Sciatic nerve (tissue), 2 donors: ENCODE results near the gene MUCL1. TPM values are rescaled to one million over a fixed set of nuclear protein-coding genes. Genes with fewer than 3 reads are reported as not detected.
A peak's percentile ranks its signal among the peaks of the same experiment; 100 is the strongest.
"Not testable (repeated sequence)": the region's sequence is repeated elsewhere in the genome, so short reads cannot be mapped to it uniquely, and the experiment has no call there.

Experiments used
- ATAC-seq: fragments of 200-7000 bp; cut with Tn5 transposase; one replicate; pipeline ENCODE4 v1.9.1; 2020; ENCODE audit warnings: mild to moderate bottlenecking, moderate library complexity
- DNase-seq: peaks from one replicate; pipeline ENCODE4 v3.0.0-alpha.2; 2020; ENCODE audit warnings: low spot score
- intact Hi-C: fragments of 100-400 bp; cut with DNase I; formaldehyde crosslinking; loops from one replicate; pipeline ENCODE4 v1.14.2; 2022
- total RNA-seq: library from RNA; stranded (reverse); fragmentation: NEBNext Ultra II Directional; extraction: Animal tissue kit (Norgen Biotek cat#: 25700); gene quantifications from one replicate; pipeline ENCODE4 v1.2.1, GENCODE V29; 2021
- donor health status: DM: no; HTN: no; CAD: no.
- donor health status: DM: no; HTN: no; CAD: no.

MUCL1 gene, protein sequence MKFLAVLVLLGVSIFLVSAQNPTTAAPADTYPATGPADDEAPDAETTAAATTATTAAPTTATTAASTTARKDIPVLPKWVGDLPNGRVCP
- not detected for total RNA-seq

DNA sequence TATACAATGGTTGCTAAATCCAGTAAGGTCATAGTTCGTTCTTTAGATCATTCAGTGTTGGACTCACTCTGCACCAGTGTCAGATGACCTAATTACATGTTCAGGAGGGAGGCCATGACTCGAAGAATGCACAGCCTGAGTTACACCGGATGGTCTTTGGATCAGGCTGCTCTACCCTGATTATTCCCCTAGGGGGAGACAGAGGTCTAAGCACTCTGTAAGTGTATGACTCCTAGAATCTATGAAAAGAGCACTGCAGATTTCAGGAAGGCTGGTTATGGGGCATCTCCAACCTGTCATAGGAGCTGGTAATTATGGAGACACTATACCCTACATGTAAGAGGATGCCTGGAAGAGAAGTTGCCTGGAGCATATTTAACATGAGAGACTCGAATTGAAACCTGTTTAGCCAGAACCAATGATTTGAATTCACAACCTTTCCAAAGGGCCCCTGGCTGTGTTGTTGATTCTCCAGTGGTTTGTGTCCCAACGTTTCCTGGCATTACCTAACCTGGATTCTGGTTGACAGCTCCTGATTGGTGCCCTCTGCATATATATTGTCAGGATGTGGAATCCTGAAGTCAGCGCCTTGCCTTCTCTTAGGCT lies at the start of gene MUCL1:
MUCL1 (plus strand) TSS at position 584 of the 606 bp plus-strand sequence. CDS start 67 bp downstream, outside the sequence.
- intact Hi-C loops, result no loop called here
- DNase-seq (peak; percentile 66), ATAC-seq (peak; percentile 78)

DNA sequence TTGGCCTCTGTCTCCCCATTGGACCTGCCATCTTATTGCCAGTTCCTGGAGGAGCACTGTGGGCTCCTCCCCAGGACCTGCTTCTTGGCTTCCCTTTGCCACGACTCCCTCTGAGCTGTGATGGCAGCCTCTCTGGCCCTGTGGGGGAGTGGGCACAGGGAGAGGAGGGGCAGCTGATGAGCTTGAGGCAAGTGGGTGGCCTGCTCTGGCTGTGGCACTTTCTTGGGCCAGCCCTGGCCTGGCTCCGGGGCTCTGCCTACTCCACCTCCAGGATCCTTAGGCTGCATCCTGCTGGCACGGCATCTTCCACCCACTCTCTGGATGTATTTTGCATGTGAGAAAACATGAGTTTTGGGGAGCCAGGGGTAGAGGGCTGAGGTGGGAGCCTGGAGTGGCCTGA lies 32.6 kb upstream of the MUCL1 start:
- DNase-seq (no peak), ATAC-seq (no peak)
- intact Hi-C loops, result no loop called here

DNA sequence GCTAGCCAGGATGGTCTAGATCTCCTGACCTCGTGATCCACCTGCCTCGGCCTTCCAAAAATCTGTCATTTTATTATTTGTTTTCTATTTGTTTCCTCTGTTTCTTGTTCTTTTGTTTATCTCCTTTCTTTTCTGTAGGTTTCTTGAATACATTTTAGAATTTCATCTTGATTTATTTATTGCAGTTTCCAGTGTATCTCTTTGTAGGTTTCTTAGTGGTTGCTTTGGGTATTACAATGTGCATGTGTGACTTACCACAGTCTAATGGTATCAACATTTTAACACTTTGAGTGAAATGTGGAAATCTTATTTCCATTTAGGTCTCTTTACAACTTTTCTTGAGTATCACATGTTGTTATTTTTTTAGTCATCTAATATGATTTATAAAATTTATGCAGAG lies 29.9 kb upstream of the MUCL1 start:
- ATAC-seq (no peak), DNase-seq (no peak)
- intact Hi-C loops, result no loop called here

DNA sequence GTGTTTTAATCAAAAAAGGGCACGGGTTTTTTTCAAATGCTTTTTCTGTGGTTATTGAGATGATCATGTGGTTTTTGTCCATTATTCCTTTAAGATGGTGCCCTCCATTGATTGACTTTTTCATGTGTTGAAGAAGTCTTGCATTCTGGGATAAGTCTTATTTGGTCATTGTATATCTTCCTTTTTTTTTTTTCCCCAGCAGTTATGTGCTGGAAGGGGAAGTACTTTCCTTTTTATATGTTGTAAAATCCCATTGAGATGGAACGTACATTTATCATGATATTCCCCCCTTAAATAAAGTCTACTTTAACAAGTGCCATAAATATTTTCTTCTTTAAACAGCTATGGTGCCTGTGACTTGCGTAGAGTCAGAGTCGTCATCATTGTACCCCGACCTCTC lies 24.8 kb upstream of the MUCL1 start:
- ATAC-seq, result no peak

DNA sequence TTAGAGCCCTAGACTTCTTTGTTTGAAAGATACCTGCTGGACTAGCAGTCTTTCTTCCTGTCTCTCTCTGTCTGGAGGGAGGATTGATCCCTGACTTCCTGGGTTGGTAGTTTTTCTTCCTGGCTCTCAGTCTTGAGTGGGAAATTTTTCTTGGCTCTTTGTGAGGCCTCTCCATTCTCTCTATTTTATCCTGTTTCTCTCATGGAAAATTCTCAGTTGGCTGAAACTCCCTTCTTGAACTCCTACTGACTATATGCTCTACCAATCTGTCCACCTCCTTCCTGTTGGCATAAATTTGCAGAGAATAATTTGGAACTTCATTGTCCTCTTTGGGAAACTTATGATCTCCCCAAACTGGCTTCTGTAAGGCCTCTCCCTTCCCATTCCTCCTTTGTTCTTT lies 24.1 kb upstream of the MUCL1 start:
- DNase-seq (no peak), ATAC-seq (no peak)
- intact Hi-C loops, result no loop called here

More for the DNA sequence above, 24.8 kb upstream of the MUCL1 start:
- intact Hi-C loops, result no loop called here
- DNase-seq, result no peak

DNA sequence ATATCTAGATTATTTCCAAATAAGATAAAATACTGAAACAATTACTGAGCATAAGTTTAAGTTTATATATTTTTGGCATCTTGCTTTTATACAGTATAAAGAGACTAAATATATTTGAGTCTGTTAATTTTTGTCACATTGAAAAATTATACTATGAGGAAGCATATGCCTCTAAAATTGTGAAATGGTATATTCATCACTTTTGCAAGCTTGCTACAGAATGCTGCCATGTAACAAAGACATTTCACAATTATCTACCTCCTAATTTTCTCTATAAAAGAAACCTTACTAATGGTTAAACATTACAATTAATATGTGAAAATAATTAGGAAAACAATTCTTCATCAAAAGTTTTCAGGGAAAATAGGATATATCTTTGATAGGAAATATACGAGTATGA lies 22.7 kb upstream of the MUCL1 start:
- DNase-seq (no peak), ATAC-seq (no peak)
- intact Hi-C loops, result no loop called here

DNA sequence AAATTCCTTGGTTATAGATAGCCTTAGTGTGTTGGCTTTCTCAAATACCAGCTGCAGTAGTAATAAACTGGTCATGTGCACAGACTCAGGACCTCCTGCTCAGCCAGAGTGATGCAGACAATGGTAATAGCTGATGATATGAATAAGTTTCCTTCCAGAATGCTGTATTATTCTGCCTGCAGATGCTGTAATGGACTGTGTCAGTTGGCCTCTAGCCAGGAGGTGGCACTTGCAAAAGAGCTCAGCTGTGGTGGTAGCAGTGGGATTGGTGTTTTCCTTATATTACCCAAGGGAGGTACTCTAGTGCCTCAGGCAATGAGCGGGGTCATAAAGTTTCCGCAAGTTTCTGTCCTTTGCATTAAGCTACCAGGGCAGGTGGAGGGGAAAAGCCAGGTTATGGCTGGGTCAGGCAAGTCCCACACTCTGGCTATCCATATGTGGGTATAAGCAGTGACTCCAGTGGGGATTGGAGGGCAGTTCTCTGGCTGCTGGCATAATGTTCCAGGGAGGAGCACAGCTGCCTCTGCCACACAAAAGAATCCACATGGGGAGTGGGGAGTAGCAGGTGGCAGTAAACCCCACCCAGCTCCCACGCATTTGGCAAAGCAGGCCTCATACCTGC lies 14.0 kb upstream of the MUCL1 start:
- no peak for DNase-seq
- ATAC-seq, result no peak
- intact Hi-C loops, result no loop called here

DNA sequence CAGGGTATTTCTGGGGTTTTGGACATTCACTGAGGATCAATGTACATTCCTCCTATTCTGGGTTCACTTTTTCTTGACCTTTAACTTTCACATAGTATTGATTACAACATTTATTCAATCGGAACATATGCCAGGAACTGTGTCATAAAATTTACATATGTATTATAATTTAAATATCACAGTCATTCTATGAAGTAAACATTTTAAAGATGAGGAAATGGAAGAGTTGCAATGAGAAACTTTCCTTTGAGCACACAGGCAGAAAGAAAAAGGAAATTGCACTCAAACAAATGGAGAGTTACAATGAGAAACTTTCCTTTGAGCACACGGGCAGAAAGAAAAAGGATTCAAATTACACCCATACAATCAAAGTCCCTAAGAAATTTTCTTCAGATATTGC lies 3.1 kb downstream of the MUCL1 start:
- no peak for ATAC-seq
- DNase-seq, result no peak
- intact Hi-C loops, result no loop called here

DNA sequence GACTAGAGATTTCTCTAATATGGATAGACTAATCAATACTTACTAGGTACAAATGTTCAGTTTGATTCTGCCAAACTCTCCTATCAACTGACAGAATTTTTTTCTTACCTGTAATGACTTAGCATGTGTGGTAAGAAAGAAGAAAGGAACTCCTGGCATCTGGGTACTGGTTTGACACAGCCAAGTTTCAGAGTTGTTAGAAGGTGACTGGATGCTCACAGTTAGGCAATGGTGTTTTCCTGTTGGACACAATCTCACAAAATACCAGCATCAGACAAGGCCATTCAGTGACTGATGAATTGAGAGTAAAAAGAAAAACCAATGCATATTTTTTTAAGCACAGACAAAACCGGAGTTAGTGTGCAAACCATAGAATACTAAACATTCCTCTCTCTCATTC lies 4.2 kb downstream of the MUCL1 start:
- no peak for DNase-seq
- ATAC-seq, result no peak
- intact Hi-C loops, result no loop called here

DNA sequence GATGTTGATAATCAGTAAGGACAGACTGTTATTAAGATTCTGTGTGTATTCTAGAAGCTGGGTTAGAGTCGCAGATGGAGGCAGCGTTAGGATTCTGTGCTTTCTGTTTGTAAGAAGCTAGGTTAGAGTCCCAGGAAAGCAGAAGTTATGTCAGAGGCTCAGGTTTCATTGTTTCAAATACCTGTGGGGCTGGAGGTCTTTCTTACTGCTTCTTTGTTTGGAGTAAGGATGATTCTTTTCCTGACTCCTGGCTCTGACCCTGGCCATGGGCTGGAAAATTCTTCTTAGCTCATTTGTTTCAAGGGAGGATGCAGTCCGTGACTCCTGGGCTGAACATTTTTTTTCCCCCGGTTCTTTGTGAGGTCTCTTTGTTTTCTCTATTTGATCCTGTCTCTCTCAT lies 5.2 kb downstream of the MUCL1 start:
- DNase-seq (no peak), ATAC-seq (no peak)
- intact Hi-C loops, result no loop called here

DNA sequence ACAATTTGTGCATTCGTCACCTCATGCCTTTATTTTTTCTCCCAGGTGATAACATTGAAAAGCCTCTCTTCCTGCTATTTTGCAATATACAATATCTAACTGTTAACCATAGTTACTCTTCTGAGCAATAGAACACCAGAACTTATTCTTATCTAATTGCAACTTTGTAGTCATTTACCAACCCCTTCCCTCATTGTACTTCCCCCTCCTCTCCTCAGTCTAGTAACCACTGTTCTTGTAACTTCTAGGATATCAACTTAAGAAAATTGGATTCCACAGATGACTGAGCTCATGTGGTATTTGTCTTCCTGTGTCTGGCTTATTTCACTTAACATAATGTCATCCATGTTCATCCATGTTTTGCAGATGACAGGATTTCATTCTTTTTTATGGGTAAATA lies 7.6 kb downstream of the MUCL1 start:
- ATAC-seq (no peak), DNase-seq (no peak)
- intact Hi-C loops, result no loop called here

DNA sequence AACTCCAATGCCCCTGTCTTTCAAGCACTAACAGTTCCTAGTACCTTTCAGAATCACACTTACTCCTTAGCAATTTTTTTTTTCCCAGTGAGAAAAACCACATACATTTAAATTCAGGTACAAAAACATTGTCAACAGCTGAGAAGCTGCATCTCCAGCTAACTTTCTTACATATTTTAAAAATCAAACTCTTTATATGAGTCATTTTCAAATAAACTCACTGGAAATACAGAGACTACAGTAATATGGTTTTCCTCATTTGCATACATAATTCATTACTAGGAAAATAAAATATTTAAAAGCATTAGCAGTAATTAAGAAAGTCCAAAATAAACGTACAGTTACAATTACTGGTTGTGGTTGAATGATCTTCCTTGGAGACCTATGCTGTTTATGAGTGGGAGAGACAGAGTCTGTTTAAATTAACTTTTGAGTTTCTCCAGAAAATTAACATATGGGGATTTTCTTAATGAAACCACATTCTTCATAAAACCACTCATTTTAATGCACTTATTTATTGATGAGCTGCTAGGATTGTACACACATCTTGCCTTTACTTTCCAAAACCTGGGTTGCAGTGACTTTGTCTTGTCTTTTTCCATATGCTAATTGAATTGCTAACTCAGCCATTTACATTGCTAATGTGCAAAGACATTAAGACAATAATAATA lies 9.8 kb downstream of the MUCL1 start:
- intact Hi-C loops, result no loop called here
- no peak for ATAC-seq
- DNase-seq, result no peak

DNA sequence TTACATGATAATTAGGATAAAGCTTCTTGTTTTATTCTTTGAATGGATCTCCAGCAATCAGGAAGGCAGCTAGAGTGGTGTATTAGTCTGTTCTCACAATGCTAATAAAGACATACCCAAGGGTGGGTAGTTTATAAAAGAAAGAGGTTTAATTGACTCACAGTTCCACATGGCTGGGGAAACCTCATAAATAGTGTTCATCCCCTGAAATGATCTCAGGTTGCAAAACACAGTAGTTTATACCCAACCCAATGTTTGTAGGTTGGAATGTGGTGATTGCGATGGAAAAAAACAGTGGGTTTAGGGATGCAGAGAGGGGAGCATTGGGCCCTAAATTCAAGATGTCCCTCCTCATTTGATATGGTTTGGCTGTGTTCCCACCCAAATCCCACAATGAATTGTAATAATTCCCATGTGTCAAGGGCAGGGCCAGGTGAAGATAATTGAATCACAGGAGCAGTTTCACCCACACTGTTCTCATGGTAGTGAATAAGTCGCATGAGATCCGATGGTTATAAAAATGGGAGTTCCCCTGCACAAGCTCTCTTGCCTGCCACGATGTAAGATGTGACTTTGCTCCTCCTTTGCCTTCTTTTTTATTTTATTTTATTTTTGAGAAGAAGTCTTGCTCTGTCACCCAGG lies 11.5 kb downstream of the MUCL1 start:
- ATAC-seq, result no peak
- intact Hi-C loops, result no loop called here

DNA sequence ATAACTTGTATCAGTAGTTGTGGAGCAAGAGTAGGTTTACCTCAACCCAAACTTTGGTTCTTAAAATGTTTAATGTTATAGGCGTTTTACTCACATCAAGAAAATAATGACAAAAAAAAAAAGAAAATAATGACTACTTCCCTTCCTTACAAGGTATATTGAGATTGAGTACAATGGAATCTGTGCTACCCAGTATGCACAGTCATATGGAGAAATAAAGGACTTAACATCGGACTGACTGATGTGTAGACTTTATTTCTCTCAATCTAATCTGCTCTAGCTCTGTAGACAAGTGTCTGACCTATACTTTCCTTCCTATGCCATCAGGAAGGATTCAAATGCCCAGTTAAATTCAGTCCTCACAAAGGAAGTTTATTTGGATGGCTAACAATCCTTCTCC lies 14.4 kb downstream of the MUCL1 start:
- ATAC-seq (no peak), DNase-seq (no peak)
- intact Hi-C loops, result no loop called here

More for the DNA sequence above, 11.5 kb downstream of the MUCL1 start:
- DNase-seq, result no peak

DNA sequence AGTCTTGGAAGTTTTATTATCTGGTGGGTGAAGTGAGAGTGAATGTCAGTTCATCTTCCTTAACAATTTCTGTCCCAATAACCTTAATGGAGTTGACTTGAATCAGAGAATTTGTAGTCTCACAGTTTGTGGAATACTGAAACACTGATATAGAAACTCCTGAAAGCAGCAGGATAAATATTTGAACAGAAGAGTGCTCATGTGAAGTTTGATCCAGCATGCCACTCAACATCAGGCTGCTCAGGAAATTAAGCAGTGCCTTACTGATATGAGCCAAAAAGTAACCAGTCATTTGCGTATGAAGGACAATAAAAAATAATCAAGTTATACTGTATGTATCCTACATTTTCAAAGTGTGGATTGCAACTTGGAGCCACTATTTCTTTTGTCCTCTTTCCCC lies 15.7 kb downstream of the MUCL1 start:
- no peak for DNase-seq
- ATAC-seq, result no peak
- intact Hi-C loops, result no loop called here

DNA sequence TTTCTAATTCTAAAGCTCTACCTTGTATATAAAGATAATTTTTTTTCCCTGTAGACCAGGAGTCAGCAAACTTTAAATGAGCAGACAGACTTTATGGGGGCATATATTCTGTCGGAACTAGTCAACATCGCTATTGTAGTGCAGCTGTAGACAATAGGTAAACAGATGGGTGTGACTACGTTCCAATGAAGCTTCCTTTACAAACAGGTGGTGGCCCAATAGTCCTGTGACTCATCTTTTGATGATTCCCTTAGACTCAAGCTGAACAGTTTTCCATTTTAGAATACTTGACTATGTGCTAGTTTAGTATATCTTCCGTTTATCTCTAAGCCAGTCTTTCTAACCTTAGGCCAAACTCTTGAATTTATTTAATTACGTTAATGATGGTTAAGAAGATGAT lies 16.3 kb downstream of the MUCL1 start:
- ATAC-seq, result no peak
- intact Hi-C loops, result no loop called here
- no peak for DNase-seq

DNA sequence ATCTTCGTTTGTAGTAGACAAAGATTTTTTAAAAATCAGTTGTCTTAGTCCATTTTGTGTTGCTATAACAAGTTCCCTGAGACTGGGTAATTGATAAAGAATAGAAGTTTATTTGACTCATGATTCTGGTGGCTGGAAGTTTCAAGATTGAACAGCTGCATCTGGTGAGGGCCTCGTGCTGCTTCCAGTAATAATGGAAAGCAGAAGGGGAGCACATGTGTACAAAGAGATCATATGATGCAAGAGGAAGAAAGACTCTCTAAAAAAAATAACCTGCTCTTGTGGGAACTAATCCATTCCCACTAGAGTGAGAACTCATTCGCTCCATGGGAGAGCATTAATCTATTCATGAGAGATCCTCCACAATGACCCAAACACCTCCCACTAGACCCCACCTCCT lies 24.8 kb downstream of the MUCL1 start:
- intact Hi-C loops, result no loop called here
- no peak for ATAC-seq
- no peak for DNase-seq

DNA sequence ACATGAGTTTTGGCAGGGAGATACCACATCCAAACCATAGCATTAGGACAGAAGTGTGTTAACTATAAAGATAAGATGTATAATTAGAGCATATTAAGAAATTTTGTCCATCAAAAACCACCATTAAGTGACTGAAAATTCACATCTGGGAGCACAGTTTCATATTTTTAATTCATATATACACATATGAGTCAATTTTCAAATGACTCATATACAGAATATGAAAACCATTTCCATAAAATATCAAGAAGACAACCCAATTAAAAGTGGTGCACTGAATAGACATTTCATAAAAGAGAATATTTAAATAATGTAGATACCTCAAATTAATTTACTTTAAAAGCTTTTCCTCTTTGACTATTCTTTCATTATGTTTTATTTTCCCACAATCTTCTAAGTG lies 25.3 kb downstream of the MUCL1 start:
- ATAC-seq (no peak), DNase-seq (no peak)
- intact Hi-C loops, result no loop called here

DNA sequence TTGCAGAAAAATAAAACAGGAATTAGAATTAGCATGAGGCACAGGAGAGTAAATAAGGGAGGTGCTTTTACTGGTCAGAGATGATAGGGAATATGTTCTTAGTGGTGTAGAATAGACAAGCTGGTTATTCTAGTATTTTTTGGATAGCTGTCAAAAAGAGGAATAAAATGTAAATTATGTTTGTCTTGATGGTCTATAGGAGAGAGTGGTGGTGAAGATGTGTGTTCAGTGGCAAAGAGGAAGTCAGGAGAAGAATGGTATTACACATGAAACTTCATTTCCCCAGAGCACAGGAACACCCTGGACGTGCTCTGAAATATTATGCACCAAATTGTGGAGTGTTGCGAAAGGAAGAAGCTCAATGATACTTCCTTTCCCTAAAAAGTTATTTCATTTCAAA lies 27.8 kb downstream of the MUCL1 start:
- ATAC-seq (peak; percentile 51), DNase-seq (no peak)
- intact Hi-C loops, result no loop called here

DNA sequence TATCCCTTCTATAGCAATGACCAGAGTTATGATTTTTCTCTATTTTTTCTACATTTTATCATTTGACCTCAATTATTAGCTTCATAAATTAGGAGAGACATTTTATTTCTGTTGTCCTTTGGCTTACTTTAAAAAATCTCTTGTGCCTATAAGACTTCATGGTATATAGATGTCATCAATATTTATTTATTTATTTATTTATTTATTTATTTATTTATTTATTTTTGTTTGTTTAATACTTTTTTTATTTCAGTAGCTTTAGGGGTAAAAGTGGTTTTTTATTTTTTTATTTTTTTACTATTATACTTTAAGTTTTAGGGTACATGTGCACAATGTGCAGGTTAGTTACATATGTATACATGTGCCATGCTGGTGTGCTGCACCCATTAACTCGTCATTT lies 28.3 kb downstream of the MUCL1 start:
- DNase-seq, result not testable (repeated sequence)

More for the DNA sequence above, 28.3 kb downstream of the MUCL1 start:
- intact Hi-C loops, ATAC-seq: not testable (repeated sequence)
